Astrocyte (in vitro differentiated cells and primary cell): Measurements from ENCODE around the gene SNX3. TPM values are rescaled to one million over a fixed set of nuclear protein-coding genes. Genes with fewer than 3 reads are reported as not detected.

Source experiments
- DNase-seq: peaks from one replicate; pipeline ENCODE4 v3.0.0-alpha.2; 2010; ENCODE audit warnings: low read depth
- FAIRE-seq: peaks from 2 replicates; lab custom pipeline; 2011; peaks lifted over from hg19 to GRCh38; lab: Jason Lieb, UNC
- H2AFZ ChIP-seq: 2 replicates; pipeline ENCODE4 v1.6.0; 2012; ENCODE audit warnings: low read depth, low read length, inconsistent platforms
- H3K27ac ChIP-seq: 2 replicates; pipeline ENCODE4 v1.5.1; 2011; ENCODE audit warnings: low read depth, low read length, inconsistent platforms
- H3K27me3 ChIP-seq: 2 replicates; pipeline ENCODE4 v1.6.0; 2011; ENCODE audit warnings: low read length, inconsistent platforms; ENCODE audit not compliant: insufficient read depth
- H3K36me3 ChIP-seq: 2 replicates; pipeline ENCODE4 v1.5.1; 2011; ENCODE audit warnings: low read length, inconsistent platforms; ENCODE audit not compliant: insufficient read depth
- H3K4me1 ChIP-seq: 2 replicates; pipeline ENCODE4 v1.5.1; 2011; ENCODE audit warnings: low read length, inconsistent platforms; ENCODE audit not compliant: insufficient read depth
- H3K4me2 ChIP-seq: 2 replicates; pipeline ENCODE4 v1.6.0; 2012; ENCODE audit warnings: low read length, inconsistent platforms
- H3K4me3 ChIP-seq: 2 replicates; pipeline ENCODE4 v1.5.1; 2011; ENCODE audit warnings: low read depth, mild to moderate bottlenecking, low read length, inconsistent platforms; ENCODE audit not compliant: insufficient read depth
- H3K79me2 ChIP-seq: 2 replicates; pipeline ENCODE4 v1.6.0; 2012; ENCODE audit warnings: mild to moderate bottlenecking, low read length, inconsistent platforms; ENCODE audit not compliant: insufficient read depth
- H3K9ac ChIP-seq: 2 replicates; pipeline ENCODE4 v1.6.0; 2012; ENCODE audit warnings: mild to moderate bottlenecking, low read length, inconsistent platforms
- H3K9me3 ChIP-seq: 2 replicates; pipeline ENCODE4 v1.5.1; 2012; ENCODE audit warnings: low read depth, mild to moderate bottlenecking, low read length, inconsistent platforms; ENCODE audit not compliant: insufficient read depth
- H4K20me1 ChIP-seq: 2 replicates; pipeline ENCODE4 v1.6.0; 2012; ENCODE audit warnings: low read length, inconsistent platforms; ENCODE audit not compliant: insufficient read depth
- H3K27ac Mint-ChIP-seq: one replicate; pipeline ENCODE4 v1.8.0; 2021; ENCODE audit warnings: mild to moderate bottlenecking, mixed read lengths; ENCODE audit not compliant: unreplicated experiment
- H3K27me3 Mint-ChIP-seq: one replicate; pipeline ENCODE4 v1.8.0; 2021; ENCODE audit warnings: low read depth, mixed read lengths; ENCODE audit not compliant: unreplicated experiment
- H3K36me3 Mint-ChIP-seq: one replicate; pipeline ENCODE4 v1.8.0; 2021; ENCODE audit warnings: low read depth, mixed read lengths; ENCODE audit not compliant: unreplicated experiment
- H3K4me1 Mint-ChIP-seq: one replicate; pipeline ENCODE4 v1.8.0; 2021; ENCODE audit warnings: low read depth, mixed read lengths; ENCODE audit not compliant: unreplicated experiment
- H3K4me3 Mint-ChIP-seq: one replicate; pipeline ENCODE4 v1.8.0; 2021; ENCODE audit warnings: mild to moderate bottlenecking, moderate library complexity, mixed read lengths; ENCODE audit not compliant: unreplicated experiment
- H3K9me3 Mint-ChIP-seq: one replicate; pipeline ENCODE4 v1.8.0; 2021; ENCODE audit warnings: mild to moderate bottlenecking, mixed read lengths; ENCODE audit not compliant: unreplicated experiment
- EZH2 ChIP-seq: IDR thresholded peaks from 2 replicates; pipeline ENCODE4 v1.6.1; 2012; ENCODE audit warnings: mild to moderate bottlenecking, low read length, inconsistent platforms; ENCODE audit not compliant: insufficient read depth
- total RNA-seq: library from RNA; stranded (reverse); gene quantifications from 2 replicates; pipeline ENCODE4 v1.2.1, GENCODE V29; 2021
- TF ChIP-seq, protein P1 (sequence below): IDR thresholded peaks from 2 replicates; pipeline ENCODE4 v1.5.1; 2011; ENCODE audit warnings: low read depth, mild to moderate bottlenecking, inconsistent platforms, low read length, moderate library complexity; ENCODE audit not compliant: insufficient read depth

Gene SNX3
- total RNA-seq, 1 donor from 2014 or later = 165 TPM

DNA sequence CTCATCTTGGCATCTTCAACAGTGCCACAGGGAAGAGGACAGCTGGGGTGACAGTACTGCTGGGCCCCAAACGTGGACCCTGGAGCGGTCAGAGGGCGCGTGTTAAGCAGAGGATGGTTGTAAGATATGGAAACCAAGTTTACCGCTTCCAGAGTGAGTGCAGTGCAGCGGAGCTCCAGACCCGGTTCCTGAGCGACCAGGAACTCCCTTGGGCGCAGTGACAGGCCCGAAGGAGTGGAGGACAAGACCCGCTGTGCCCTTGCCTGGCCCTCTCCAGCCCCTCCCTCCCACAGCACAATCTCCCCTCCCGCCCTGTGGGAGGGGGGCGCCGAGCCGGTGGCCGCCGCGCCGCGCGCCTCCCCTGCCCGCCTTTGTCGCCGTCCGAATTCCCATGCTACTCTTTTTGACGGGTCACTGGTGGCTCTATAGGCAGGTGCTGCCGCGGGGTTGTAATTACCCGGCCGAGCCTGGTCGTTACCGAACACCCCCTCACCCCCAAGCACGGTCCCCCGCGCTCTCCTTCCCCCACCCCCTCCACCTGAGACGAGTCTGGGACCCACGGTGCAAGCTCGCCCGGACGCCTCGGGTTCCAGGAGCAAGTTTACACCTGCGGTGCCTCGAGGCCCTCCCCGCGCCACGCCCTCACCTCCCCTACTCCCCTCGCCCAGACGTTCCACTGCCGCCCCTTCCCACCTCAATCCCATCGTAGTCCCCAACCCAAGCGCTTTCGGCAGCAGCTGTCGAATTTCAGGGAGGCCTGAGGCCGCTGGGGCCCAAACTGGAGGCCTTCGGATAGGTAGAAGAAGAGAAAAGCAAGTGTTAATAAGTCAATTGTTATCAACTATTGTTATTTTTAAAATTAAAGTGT, 91.1 kb downstream of the SNX3 start:
- TF ChIP-seq, protein P1, sequence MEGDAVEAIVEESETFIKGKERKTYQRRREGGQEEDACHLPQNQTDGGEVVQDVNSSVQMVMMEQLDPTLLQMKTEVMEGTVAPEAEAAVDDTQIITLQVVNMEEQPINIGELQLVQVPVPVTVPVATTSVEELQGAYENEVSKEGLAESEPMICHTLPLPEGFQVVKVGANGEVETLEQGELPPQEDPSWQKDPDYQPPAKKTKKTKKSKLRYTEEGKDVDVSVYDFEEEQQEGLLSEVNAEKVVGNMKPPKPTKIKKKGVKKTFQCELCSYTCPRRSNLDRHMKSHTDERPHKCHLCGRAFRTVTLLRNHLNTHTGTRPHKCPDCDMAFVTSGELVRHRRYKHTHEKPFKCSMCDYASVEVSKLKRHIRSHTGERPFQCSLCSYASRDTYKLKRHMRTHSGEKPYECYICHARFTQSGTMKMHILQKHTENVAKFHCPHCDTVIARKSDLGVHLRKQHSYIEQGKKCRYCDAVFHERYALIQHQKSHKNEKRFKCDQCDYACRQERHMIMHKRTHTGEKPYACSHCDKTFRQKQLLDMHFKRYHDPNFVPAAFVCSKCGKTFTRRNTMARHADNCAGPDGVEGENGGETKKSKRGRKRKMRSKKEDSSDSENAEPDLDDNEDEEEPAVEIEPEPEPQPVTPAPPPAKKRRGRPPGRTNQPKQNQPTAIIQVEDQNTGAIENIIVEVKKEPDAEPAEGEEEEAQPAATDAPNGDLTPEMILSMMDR = no peak
- TF ChIP-seq EZH2 = peak; percentile 86
- FAIRE-seq = no peak
- H3K4me2 ChIP-seq = peak overlapping the region; percentile 78
- H3K27me3 ChIP-seq = peaks cover 89% of the 10 kb centered on the region
- no peak overlapping the region for H2AFZ ChIP-seq
- Mint-ChIP-seq H3K4me3 (no peak overlapping the region), H3K27me3 (peaks cover 83% of the 10 kb centered on the region), H3K36me3 (peaks cover 8% of the 10 kb centered on the region), H3K4me1 (peaks cover 19% of the 10 kb centered on the region), H3K9me3 (peaks cover 15% of the 10 kb centered on the region), H3K27ac (peak overlapping the region; percentile 12)
- H3K79me2 ChIP-seq = no peaks in the 10 kb centered on the region
- H3K36me3 ChIP-seq = no peaks in the 10 kb centered on the region
- peaks cover 24% of the 10 kb centered on the region for H3K4me1 ChIP-seq
- H3K9ac ChIP-seq = no peak overlapping the region
- H4K20me1 ChIP-seq = no peaks in the 10 kb centered on the region
- no peak overlapping the region for H3K4me3 ChIP-seq
- H3K27ac ChIP-seq = no peak overlapping the region
- no peaks in the 10 kb centered on the region for H3K9me3 ChIP-seq
- no peak for DNase-seq

DNA sequence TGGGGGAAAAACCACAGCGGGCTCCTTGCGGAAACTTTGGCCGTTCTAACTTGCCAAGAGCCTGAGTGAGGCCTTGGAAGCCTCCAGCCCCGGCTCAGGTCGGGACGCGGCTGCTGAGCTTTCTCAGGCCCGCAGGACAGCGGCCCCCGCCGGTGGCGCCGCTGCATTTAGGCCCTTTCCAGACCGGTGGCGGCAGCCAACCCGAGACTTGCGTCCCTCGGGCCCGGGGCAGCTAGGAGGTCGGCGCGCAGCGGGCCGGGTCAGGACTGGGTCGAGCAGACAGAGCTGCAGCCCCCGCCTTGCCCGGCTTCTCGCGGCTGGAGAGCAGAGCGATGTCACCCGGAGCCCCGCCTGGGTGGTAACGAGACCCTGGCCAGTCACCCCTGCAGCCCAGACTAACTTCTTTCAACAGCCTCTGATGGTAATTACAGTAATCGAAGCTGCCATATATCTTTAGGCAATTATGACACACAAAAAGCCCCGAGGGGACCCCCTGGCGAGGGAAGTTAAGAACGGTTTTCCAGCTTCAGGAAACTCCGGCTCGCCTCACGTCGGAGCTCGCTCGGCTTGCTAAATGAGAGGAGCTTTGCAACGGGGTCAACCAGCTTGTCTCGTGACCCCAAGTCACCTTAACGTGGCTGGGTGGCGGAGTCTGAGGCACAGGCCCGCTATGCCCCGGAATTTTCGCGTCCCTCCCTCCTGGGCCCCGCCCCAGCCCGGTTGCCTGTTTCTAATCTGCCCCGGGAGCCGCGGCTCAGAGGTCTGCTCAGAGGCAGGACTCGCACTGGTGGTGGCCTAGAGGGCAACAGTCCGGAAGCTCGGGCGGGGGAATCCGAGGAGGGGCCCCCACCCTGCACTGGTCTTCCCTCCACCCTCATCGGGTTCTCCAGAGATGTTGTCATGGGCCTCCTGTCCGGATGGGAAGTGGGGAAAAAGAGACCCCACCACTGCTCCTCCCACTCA, 92.1 kb downstream of the SNX3 start:
- Histone ChIP-seq H3K36me3 (no peaks in the 10 kb centered on the region), H3K9me3 (no peaks in the 10 kb centered on the region), H3K27ac (no peak overlapping the region), H4K20me1 (no peaks in the 10 kb centered on the region), H3K27me3 (peaks cover 90% of the 10 kb centered on the region), H3K4me1 (peaks cover 24% of the 10 kb centered on the region), H3K4me3 (no peak overlapping the region), H3K9ac (peak overlapping the region; percentile 36), H3K79me2 (no peaks in the 10 kb centered on the region), H3K4me2 (peak overlapping the region; percentile 78), H2AFZ (peak overlapping the region; percentile 57)
- Mint-ChIP-seq H3K4me1 (peaks cover 19% of the 10 kb centered on the region), H3K36me3 (peaks cover 10% of the 10 kb centered on the region), H3K9me3 (peaks cover 21% of the 10 kb centered on the region), H3K27me3 (peaks cover 83% of the 10 kb centered on the region), H3K4me3 (no peak overlapping the region), H3K27ac (peak overlapping the region; percentile 12)
- FAIRE-seq (no peak), DNase-seq (peak; percentile 19)
- TF ChIP-seq, protein P1 = no peak
- TF ChIP-seq EZH2 = peak; percentile 94
